Measurements from ENCODE around the gene AQP9.

Gene AQP9

GRCh38 chr15:58223432-58223831, 85.3 kb downstream of the AQP9 start:
- Mint-ChIP-seq H3K36me3 (ENCODE audit: low read depth) (no peaks in the 10 kb centered on the region), H3K27me3 (ENCODE audit: low read depth) (no peaks in the 10 kb centered on the region), H3K4me3 (no peak overlapping the region), H3K27ac (no peak overlapping the region), H3K9me3 (peaks cover 11% of the 10 kb centered on the region), H3K4me1 (peaks cover 19% of the 10 kb centered on the region)
- TF ChIP-seq CTCF (IDR thresholded peaks at IDR 0.05; ENCODE audit: unreplicated experiment in 3 of 3) = no peak

- Mint-ChIP-seq H3K4me1 (peaks cover 25% of the 10 kb centered on the region), H3K36me3 (ENCODE audit: low read depth) (no peaks in the 10 kb centered on the region), H3K9me3 (peaks cover 6% of the 10 kb centered on the region), H3K4me3 (no peak overlapping the region), H3K27me3 (ENCODE audit: low read depth) (no peaks in the 10 kb centered on the region), H3K27ac (no peak overlapping the region)
- no peak for TF ChIP-seq CTCF (IDR thresholded peaks at IDR 0.05; ENCODE audit: unreplicated experiment in 3 of 3)
These were observed 85.9 kb downstream of the AQP9 start for GRCh38 chr15:58224068-58224467.

GRCh38 chr15:58227706-58228543, 89.7 kb downstream of the AQP9 start:
- peak; percentile 75 to 81 (median 79) for TF ChIP-seq CTCF (IDR thresholded peaks at IDR 0.05; ENCODE audit: unreplicated experiment in 3 of 3)
- Mint-ChIP-seq H3K9me3 (no peaks in the 10 kb centered on the region), H3K4me1 (peaks cover 35% of the 10 kb centered on the region), H3K36me3 (ENCODE audit: low read depth) (no peaks in the 10 kb centered on the region), H3K27ac (peak overlapping the region; percentile 22 to 82 (median 44)), H3K4me3 (no peak overlapping the region), H3K27me3 (ENCODE audit: low read depth) (no peaks in the 10 kb centered on the region)

GRCh38 chr15:58228718-58229117, 90.5 kb downstream of the AQP9 start:
- TF ChIP-seq CTCF (IDR thresholded peaks at IDR 0.05; ENCODE audit: unreplicated experiment in 3 of 3) = no peak
- Mint-ChIP-seq H3K4me1 (peaks cover 33% of the 10 kb centered on the region), H3K36me3 (ENCODE audit: low read depth) (no peaks in the 10 kb centered on the region), H3K27ac (peak overlapping the region; percentile 24 to 82 (median 44)), H3K4me3 (peak overlapping the region; percentile 2 to 20 (median 9)), H3K9me3 (no peaks in the 10 kb centered on the region), H3K27me3 (ENCODE audit: low read depth) (no peaks in the 10 kb centered on the region)

GRCh38 chr15:58229297-58229768, 91.2 kb downstream of the AQP9 start:
- Mint-ChIP-seq H3K27me3 (ENCODE audit: low read depth) (peaks cover 3% of the 10 kb centered on the region), H3K9me3 (no peaks in the 10 kb centered on the region), H3K4me3 (peak overlapping the region; percentile 2 to 20 (median 9)), H3K36me3 (ENCODE audit: low read depth) (no peaks in the 10 kb centered on the region), H3K27ac (peak overlapping the region; percentile 24 to 82 (median 44)), H3K4me1 (peaks cover 27% of the 10 kb centered on the region)
- TF ChIP-seq CTCF (IDR thresholded peaks at IDR 0.05; ENCODE audit: unreplicated experiment in 3 of 3) = no peak

Data from nephron (organoid).